Middle frontal gyrus (tissue), 1 donor: Measurements from ENCODE around the gene CYP24A1.
A peak's percentile ranks its signal among the peaks of the same experiment; 100 is the strongest.

ENCODE experiments used
- DNase-seq: peaks from one replicate; pipeline ENCODE4 v3.0.0-alpha.2; 2015; ENCODE audit warnings: low spot score; ENCODE audit errors: extremely low spot score

The CYP24A1 gene

GRCh38 chr20:54173653-54174456 lies at the start of gene CYP24A1:
Gene CYP24A1, minus strand, starts transcription at chr20:54173986. Its CDS starts 407 bp downstream, at chr20:54173579.
- no peak for DNase-seq

- DNase-seq = no peak
Observed at GRCh38 chr20:54223285-54223684, 49.5 kb upstream of the CYP24A1 start.

GRCh38 chr20:54221996-54222890 lies 48.5 kb upstream of the CYP24A1 start:
- no peak for DNase-seq

- no peak for DNase-seq
Observed at GRCh38 chr20:54221353-54221752, 47.6 kb upstream of the CYP24A1 start.

GRCh38 chr20:54220722-54221121 lies 46.9 kb upstream of the CYP24A1 start:
- no peak for DNase-seq

- DNase-seq = peak; percentile 30
Observed at GRCh38 chr20:54219751-54220426, 46.1 kb upstream of the CYP24A1 start.

GRCh38 chr20:54218470-54218869 lies 44.7 kb upstream of the CYP24A1 start:
- no peak for DNase-seq

- DNase-seq = no peak
Observed at GRCh38 chr20:54217762-54218161, 44.0 kb upstream of the CYP24A1 start.

GRCh38 chr20:54215157-54215789 lies 41.5 kb upstream of the CYP24A1 start:
- DNase-seq = no peak

- DNase-seq = no peak
Observed at GRCh38 chr20:54214566-54214965, 40.8 kb upstream of the CYP24A1 start.

GRCh38 chr20:54212871-54213270 lies 39.1 kb upstream of the CYP24A1 start:
- no peak for DNase-seq

- DNase-seq = no peak
Observed at GRCh38 chr20:54212226-54212625, 38.4 kb upstream of the CYP24A1 start.

- DNase-seq = no peak
Observed at GRCh38 chr20:54209216-54209813, 35.5 kb upstream of the CYP24A1 start.

- no peak for DNase-seq
Observed at GRCh38 chr20:54208548-54209176, 34.9 kb upstream of the CYP24A1 start.

GRCh38 chr20:54207743-54208547 lies 34.2 kb upstream of the CYP24A1 start, which contains the start of gene PFDN4:
Gene PFDN4, plus strand, starts transcription at chr20:54208087. Its CDS starts 14 bp downstream, at chr20:54208101.
- peak; percentile 60 for DNase-seq

GRCh38 chr20:54207053-54207742 lies 33.4 kb upstream of the CYP24A1 start:
- no peak for DNase-seq

- DNase-seq = no peak
Observed at GRCh38 chr20:54205450-54205849, 31.7 kb upstream of the CYP24A1 start.

GRCh38 chr20:54204481-54204880 lies 30.7 kb upstream of the CYP24A1 start:
- DNase-seq = no peak

GRCh38 chr20:54204063-54204462 lies 30.3 kb upstream of the CYP24A1 start:
- DNase-seq = no peak
